HT1080 (cell line): ENCODE results near the gene TEDC1. TPM values are rescaled to one million over a fixed set of nuclear protein-coding genes. Genes with fewer than 3 reads are reported as not detected.

ENCODE experiments used
- DNase-seq: peaks from one replicate; pipeline ENCODE4 v3.0.0-alpha.2; 2015; ENCODE audit warnings: low read depth
- total RNA-seq: library from RNA; depleted of rRNA; stranded (reverse); fragments of >200 nt; shearing (Covaris generic); gene quantifications from 2 replicates; pipeline ENCODE4 v1.2.3, GENCODE V29; 2014

The TEDC1 gene
- total RNA-seq, 1 experiment from 2014 or later: 50.2 TPM

- no peak for DNase-seq
These were observed 29.1 kb downstream of the TEDC1 start for GRCh38 chr14:105519946-105520698.

- DNase-seq: no peak
These were observed 34.3 kb downstream of the TEDC1 start for GRCh38 chr14:105525326-105525725.

DNA sequence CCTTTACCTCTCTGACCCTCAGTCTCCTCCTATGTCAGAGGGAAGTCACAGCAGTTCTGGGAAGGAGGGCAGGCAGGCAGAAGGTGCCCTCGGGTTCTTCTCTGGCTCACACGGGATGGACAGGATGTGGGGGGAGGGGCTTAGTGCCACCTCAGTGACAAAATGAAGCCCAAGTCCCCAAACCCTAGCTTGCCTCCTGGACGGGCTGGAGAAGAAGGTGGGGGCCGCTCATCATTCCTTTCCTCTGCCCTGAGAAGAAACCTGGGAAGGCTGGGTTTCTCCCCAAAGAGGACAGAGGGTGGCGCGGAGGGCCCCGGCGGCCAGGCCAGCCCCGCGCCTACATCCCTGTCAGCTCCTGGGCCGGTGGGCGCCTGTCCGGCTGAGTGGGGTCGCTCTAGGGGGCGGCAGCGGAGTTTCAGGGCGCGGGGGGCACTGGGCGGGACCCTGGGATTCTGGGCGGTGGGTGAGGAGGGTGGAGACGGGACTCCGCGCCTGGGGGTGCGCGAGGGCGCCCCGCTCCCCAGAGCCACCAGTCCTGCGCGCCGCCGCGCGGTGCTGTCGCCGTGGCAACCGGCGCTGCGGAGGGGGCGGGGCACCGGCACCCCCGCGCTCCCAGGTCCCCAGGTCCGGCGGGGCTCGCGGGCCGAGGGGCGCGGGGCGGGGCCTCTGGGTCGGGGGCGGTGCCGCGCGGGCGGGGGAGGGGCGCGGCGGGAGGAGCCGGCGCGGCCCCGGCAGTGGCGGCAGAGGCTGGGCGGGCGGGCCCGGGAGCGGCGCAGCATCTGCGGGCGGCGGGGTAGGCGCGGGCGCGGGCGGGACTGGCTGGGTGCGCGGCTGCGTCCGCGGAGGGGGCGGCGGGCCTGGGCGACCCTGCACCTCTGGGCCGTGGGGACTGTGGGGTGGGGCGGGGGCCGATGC, 35.1 kb downstream of the TEDC1 start, which contains the start of gene TMEM121:
TSS of gene TMEM121 (plus strand) at position 723 of the 915 bp plus-strand sequence. CDS start 2,252 bp downstream, outside the sequence.
- DNase-seq: no peak

DNA sequence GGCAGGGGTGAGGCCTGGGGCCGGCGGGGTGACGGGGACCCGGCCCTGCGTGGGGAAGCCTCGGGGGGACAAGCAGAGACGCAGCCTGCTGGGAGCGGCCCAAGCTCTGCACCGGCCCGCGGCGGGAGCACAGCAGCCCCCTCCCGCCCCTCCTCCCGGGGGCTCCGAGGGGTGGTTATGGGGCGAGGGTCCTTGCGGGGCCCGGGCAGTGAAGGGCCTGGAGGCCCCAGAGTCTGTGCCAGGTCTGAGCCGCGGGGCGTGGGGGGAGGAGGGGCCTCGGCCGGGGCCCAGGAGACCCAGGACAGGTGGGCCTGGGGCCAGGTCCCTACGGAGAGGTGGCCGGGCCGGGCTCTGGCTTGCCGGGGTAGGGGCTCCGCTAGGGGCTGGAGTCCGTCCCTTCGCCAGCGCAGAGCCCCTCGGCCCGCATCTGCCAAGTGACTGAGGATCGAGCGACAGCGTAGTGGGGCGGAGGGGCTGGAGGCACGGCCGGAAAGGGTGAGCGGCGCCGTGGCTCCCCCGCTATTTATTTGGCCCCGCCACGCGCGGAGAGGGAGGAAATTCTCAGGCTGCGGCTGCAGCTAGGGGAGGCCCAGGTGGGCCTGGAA, 35.8 kb downstream of the TEDC1 start:
- DNase-seq: no peak

DNA sequence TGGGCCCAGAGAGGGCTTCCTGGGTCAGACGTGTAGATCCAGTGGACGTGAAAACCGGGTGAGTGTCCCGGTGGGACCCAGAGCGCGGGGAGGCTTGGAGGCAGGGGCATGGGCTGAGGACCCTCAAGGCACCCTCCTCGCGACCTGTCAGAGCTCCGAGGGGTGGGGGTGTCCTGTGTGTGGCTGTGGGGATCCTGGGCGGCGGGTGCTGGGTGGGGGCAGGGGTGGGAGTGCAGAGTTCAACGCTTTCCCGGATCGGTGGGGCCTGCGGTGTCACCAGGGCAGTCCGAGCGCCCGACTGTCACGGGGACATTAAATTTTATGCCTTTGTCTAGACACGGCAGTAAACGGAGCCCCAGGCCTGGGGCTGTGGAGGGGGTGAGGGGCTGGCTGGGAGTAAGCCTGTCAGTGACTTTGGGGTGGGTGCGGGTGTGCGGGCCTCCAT, 36.4 kb downstream of the TEDC1 start:
- no peak for DNase-seq

- DNase-seq: peak; percentile 55
These were observed 37.0 kb downstream of the TEDC1 start for GRCh38 chr14:105527826-105528585.

DNA sequence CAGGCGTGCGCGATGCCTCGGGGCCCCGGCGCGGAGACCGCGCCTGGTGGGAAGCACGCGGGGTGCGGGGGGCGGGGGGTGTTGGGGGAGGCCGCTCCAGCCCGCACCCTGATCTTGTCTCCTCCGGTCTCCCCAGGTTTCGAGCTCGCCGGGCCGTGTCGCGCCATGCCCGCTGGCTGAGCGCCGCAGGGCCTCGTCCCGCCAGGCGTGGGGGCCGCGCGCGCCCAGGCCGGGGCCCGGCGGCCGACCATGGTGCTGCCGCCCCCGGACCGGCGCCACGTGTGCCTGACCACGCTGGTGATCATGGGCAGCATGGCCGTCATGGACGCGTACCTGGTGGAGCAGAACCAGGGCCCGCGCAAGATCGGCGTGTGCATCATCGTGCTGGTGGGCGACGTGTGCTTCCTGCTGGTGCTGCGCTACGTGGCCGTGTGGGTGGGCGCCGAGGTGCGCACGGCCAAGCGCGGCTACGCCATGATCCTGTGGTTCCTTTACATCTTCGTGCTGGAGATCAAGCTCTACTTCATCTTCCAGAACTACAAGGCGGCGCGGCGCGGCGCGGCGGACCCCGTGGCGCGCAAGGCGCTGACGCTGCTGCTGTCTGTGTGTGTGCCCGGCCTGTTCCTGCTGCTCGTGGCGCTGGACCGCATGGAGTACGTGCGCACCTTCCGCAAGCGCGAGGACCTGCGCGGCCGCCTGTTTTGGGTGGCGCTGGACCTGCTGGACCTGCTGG, 37.7 kb downstream of the TEDC1 start:
- DNase-seq: no peak

GRCh38 chr14:105529319-105529568, 38.2 kb downstream of the TEDC1 start:
- no peak for DNase-seq

GRCh38 chr14:105529569-105530284, 38.7 kb downstream of the TEDC1 start:
- no peak for DNase-seq

DNA sequence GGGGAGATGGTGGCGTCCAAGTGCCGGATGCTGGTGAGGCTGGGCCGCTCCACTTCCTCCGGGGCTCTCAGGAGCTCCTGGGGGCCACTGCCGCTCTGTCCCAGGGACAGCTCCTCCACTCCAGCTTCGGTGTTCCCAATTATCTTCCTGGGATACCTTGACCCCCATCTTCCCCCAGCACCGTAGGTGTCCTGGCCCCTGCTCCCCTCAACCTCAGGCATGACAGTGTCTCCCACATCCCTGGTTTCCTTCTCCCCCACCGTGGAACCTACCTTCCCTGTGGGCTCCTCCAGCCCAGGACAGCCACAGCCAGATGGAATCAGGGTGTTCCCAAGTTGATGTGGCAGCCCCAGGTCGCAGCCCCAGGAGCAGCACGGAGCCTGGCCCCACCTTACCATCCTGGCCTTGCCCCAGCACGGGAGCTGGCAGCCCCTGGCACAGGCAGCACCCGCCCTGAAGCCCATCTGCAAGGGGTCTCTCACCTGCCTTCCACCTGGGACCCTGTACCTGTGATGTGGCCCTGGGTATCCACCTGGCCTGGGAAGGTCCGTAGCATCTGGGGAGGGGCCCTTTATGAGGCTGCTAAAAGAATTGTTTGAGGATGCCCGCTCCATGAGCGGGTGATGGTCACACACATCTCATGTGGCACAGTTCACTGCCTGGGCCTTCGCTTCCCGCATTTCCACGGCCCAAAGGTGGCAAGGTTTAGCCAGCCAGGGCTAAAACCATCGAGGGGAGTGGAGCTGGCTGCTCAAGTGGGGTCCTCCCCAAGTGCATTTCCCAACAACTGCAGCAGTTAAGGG, 39.4 kb downstream of the TEDC1 start:
- no peak for DNase-seq

DNA sequence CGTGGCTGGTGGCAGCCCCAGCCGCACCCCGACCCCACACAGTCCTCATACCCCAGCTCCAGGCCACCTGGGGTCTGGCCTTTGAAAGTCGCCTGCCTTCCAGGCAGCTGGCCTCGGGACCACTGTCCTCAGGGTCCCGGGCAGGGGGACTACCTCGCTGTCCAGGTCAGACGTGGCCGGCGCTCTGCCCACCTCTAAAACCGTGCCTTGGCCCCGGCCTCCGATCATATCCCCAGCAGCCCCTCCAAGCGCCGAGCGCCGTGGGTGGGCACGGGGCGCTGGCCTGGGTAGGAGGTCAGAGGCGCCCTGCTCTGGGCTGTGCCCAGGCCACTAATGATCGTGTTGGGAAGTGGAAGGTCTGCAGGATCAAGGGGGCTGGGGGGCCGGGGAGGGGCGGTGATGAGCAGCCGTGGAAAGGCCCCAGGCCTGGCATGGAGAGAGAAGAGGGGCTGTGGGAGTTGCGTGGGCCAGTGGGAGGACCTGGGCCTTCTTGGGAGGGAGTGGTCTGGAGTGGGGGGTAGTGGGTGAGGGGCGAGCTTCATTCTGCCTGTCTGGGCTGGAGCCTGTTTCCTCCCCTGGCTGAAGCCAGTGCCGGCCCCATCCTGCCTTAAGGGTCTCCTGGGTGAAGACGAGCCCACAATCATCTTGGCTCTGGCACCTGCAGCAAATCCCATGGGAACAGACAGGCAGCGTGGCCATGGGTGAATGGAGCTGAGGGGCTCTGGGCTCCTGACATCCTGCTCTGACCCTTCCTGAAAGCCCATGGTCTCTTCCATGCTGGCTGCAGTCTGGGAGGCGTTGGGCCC, 40.2 kb downstream of the TEDC1 start:
- no peak for DNase-seq

GRCh38 chr14:105531894-105532623, 41.0 kb downstream of the TEDC1 start:
- no peak for DNase-seq

DNA sequence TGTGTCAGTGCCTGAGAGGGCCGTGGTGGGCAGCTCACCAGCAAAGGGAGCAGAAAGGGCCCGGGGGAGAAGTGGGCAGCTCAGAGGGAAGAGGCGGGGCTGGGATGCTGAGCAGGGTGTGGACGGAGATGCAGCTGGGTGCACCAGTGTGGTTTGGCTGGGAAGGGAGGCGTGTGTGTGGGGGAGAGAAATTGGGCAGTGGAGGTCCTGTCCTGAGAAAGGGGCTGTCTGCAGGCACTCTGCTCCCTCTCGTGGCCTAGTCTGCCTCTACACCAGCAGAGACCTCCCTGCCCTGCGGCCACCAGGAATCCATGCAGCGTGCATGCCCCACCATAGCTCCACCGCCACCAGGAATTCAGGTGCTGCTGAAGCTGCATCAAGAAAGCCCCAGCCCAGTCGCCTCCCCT, 41.7 kb downstream of the TEDC1 start:
- peak; percentile 30 for DNase-seq

DNA sequence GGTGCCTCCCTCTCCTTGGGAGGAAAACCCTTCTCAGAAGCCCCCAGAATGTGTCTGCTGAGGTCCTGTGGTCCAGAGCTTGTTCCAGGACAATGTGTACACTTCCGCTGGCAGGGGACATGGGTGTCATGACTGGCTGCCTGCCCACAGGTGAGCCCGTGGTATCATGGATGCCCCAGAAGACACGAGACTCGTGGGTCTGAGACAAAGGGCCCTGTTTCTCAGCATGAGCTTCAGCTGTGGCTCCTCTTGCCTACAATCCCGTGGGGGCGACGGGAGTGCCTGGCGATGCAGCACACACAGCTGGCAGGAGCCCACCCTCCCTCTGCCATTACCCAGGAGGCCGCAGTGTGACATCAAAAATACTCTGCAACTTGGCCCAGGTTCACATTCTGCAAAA, 42.3 kb downstream of the TEDC1 start:
- no peak for DNase-seq

- no peak for DNase-seq
These were observed 42.9 kb downstream of the TEDC1 start for GRCh38 chr14:105533811-105534498.

GRCh38 chr14:105534586-105534985, 43.5 kb downstream of the TEDC1 start:
- DNase-seq: no peak

GRCh38 chr14:105536051-105536450, 45.0 kb downstream of the TEDC1 start:
- no peak for DNase-seq
